K562 (cell line): ENCODE results near the gene MYH7B. TPM values are rescaled to one million over a fixed set of nuclear protein-coding genes. Genes with fewer than 3 reads are reported as not detected.

ENCODE experiments used
- ATAC-seq: fragments of 200-7000 bp; cut with Tn5 transposase; 3 replicates; pipeline ENCODE4 v1.9.1; 2020; ENCODE audit warnings: moderate library complexity
- BruUV-seq: library from RNA; stranded (reverse); fragments of 400-500 nt; replicated peaks from 2 replicates; lab custom pipeline; 2021; lab: Mats Ljungman, UMichigan
- CTCF ChIA-PET: fragments of 300-600 bp; formaldehyde crosslinking; extraction: SDS; loops from one replicate; lab custom pipeline; 2021; ENCODE audit warnings: low intra/inter-chr PET ratio; lab: Yijun Ruan, JAX
- POLR2A ChIA-PET: fragments of 300-600, 350-650 bp; sonication (Branson Sonifier 250); formaldehyde crosslinking; extraction: SDS; loops from one replicate; lab custom pipeline; 2021; ENCODE audit warnings: antibody characterized with exemption, inconsistent platforms; lab: Yijun Ruan, JAX
- DNase-seq, 4 experiments: peaks; one replicate each; pipeline versions ENCODE4 v3.0.0 to v3.0.0-alpha.2; 2011 to 2018; ENCODE audit warnings: low spot score in 3 of 4, mixed read lengths in 3 of 4; ENCODE audit errors: extremely low read depth in 1 of 4
- FAIRE-seq: peaks from 2 replicates; lab custom pipeline; 2011; peaks lifted over from hg19 to GRCh38; lab: Jason Lieb, UNC
- H2AFZ ChIP-seq: 2 replicates; pipeline ENCODE4 v1.6.0; 2011; ENCODE audit warnings: low read depth, low read length, control low read depth, inconsistent platforms
- H3K27ac ChIP-seq: fragments of 200-600 bp; 3 replicates; pipeline ENCODE4 v1.8.0; 2011; ENCODE audit warnings: low read depth, mild to moderate bottlenecking, control low read depth, inconsistent platforms, low read length, moderate library complexity, mixed read lengths; ENCODE audit errors: extremely low read depth
- H3K27me3 ChIP-seq, 2 experiments: fragments of 300-600 bp in 1 of 2; 2 replicates in 1 of 2; 3 replicates in 1 of 2; pipeline versions ENCODE4 v1.6.0 to v1.8.0; 2011; ENCODE audit warnings: inconsistent platforms in 2 of 2, low read length in 2 of 2, mild to moderate bottlenecking in 1 of 2, mixed read lengths in 1 of 2, moderate library complexity in 1 of 2; ENCODE audit not compliant: control insufficient read depth in 2 of 2, insufficient read depth in 2 of 2
- H3K36me3 ChIP-seq: fragments of 300-600 bp; 3 replicates; pipeline ENCODE4 v1.8.0; 2011; ENCODE audit warnings: mild to moderate bottlenecking, low read length, inconsistent platforms; ENCODE audit not compliant: control insufficient read depth, insufficient read depth
- H3K4me1 ChIP-seq, 2 experiments: fragments of 200-600 bp in 1 of 2; replicated peaks in 1 of 2; 2 replicates in 1 of 2; 3 replicates in 1 of 2; pipeline versions ENCODE4 v1.5.1 to v1.8.0; 2011; ENCODE audit warnings: inconsistent platforms in 2 of 2, low read length in 2 of 2, mild to moderate bottlenecking in 1 of 2, mixed read lengths in 1 of 2, moderate library complexity in 1 of 2; ENCODE audit not compliant: control insufficient read depth in 2 of 2, insufficient read depth in 2 of 2
- H3K4me2 ChIP-seq: 2 replicates; pipeline ENCODE4 v1.6.1; 2011; ENCODE audit warnings: low read length, control low read depth, inconsistent platforms, mixed read lengths; ENCODE audit not compliant: insufficient read depth
- H3K4me3 ChIP-seq: fragments of 200-600 bp; sonication (generic), shearing (Covaris generic); 2 replicates; pipeline ENCODE4 v1.5.1; 2016; ENCODE audit warnings: control low read depth, inconsistent platforms
- H3K79me2 ChIP-seq: fragments of 200-600 bp; 3 replicates; pipeline ENCODE4 v1.8.0; 2011; ENCODE audit warnings: low read length, inconsistent platforms; ENCODE audit not compliant: control insufficient read depth, insufficient read depth
- H3K9ac ChIP-seq, 2 experiments: 2 replicates each; pipeline versions ENCODE4 v1.6.0 to v1.6.1; 2011; ENCODE audit warnings: low read depth in 2 of 2, low read length in 2 of 2, control low read depth in 1 of 2, inconsistent platforms in 1 of 2, mild to moderate bottlenecking in 1 of 2, mixed read lengths in 1 of 2; ENCODE audit not compliant: insufficient read depth in 1 of 2
- H3K9me1 ChIP-seq: one replicate; pipeline ENCODE4 v1.6.0; 2011; ENCODE audit warnings: inconsistent platforms, mild to moderate bottlenecking, low read length, moderate library complexity; ENCODE audit not compliant: control insufficient read depth, insufficient read depth
- H3K9me3 ChIP-seq: replicated peaks from 2 replicates; pipeline ENCODE4 v1.5.1; 2011; ENCODE audit warnings: low read depth, low read length, inconsistent platforms; ENCODE audit not compliant: control insufficient read depth, insufficient read depth
- H4K20me1 ChIP-seq: replicated peaks from 2 replicates; pipeline ENCODE4 v1.6.1; 2011; ENCODE audit warnings: low read length, inconsistent platforms, mixed read lengths; ENCODE audit not compliant: control insufficient read depth, insufficient read depth
- EGR1 ChIP-seq: fragments of 450-650 bp; conservative IDR thresholded peaks from 2 replicates; pipeline ENCODE4 v1.6.1; 2017; ENCODE audit warnings: mild to moderate bottlenecking
- GABPB1 ChIP-seq: sonication (generic); formaldehyde crosslinking; IDR thresholded peaks from 2 replicates; pipeline ENCODE4 v1.8.0; 2022; ENCODE audit warnings: mild to moderate bottlenecking, missing genetic modification reagents
- IFI16 ChIP-seq: fragments of 250-450 bp; sonication (Bioruptor Pico); IDR thresholded peaks from 2 replicates; pipeline ENCODE4 v2.1.2; 2022; ENCODE audit warnings: mild to moderate bottlenecking, inconsistent platforms
- MAZ ChIP-seq, 2 experiments: fragments of 450-650 bp in 1 of 2; sonication (generic) in 1 of 2; formaldehyde crosslinking; IDR thresholded peaks in 1 of 2; conservative IDR thresholded peaks in 1 of 2; 2 replicates each; pipeline versions ENCODE4 v1.4.0 to v1.5.0; 2020; ENCODE audit warnings: mild to moderate bottlenecking in 1 of 2, missing genetic modification reagents in 1 of 2
- MEF2A ChIP-seq: IDR thresholded peaks from 2 replicates; pipeline ENCODE4 v1.6.1; 2011; ENCODE audit warnings: low read depth, mild to moderate bottlenecking, low read length, moderate library complexity; ENCODE audit not compliant: control insufficient read depth
- SLC30A9 ChIP-seq: fragments of 250-450 bp; sonication (Bioruptor Pico); IDR thresholded peaks from 2 replicates; pipeline ENCODE4 v1.8.0; 2022; ENCODE audit warnings: mild to moderate bottlenecking, moderate library complexity
- SP1 ChIP-seq: sonication (generic); formaldehyde crosslinking; IDR thresholded peaks from 2 replicates; pipeline ENCODE4 v1.8.1; 2022; ENCODE audit warnings: mild to moderate bottlenecking, missing genetic modification reagents
- ZNF12 ChIP-seq: sonication (generic); formaldehyde crosslinking; IDR thresholded peaks from 2 replicates; pipeline ENCODE4 v1.4.0; 2020; ENCODE audit warnings: mild to moderate bottlenecking, missing genetic modification reagents
- ZNF764 ChIP-seq: fragments of 250-450 bp; sonication (Bioruptor Pico); IDR thresholded peaks from 2 replicates; pipeline ENCODE4 v1.4.0; 2020; ENCODE audit warnings: low read depth, mild to moderate bottlenecking, moderate library complexity
- WGBS: fragments of 100-300 bp; shearing (Covaris generic); methylation state at CpG from one replicate; pipeline ENCODE4 v1.1.6; 2016; ENCODE audit warnings: low coverage, mixed read lengths; ENCODE audit not compliant: insufficient coverage; ENCODE audit errors: missing lambda C conversion rate; 5-methylcytosine and 5-hydroxymethylcytosine counted together
- in situ Hi-C: fragments of 300-500 bp; cut with MboI; formaldehyde crosslinking; loops from 4 replicates; pipeline ENCODE4 v1.15.0; 2018; ENCODE audit warnings: inconsistent platforms, mixed read lengths
- intact Hi-C: fragments of 100-400 bp; cut with micrococcal nuclease; formaldehyde crosslinking; loops from 2 replicates; pipeline ENCODE4 v1.14.2; 2022
- polyA plus RNA-seq, 8 experiments: library from polyadenylated mRNA; depleted of rRNA in 4 of 8; stranded (reverse) in 5 of 8; unstranded in 3 of 8; fragments of >200 nt; fragmentation: Nextera tagmentation in 2 of 8; fragmentation: Illumina TruSeq in 1 of 8; extraction: Ambion mirVana in 2 of 8; extraction: Trizol in 1 of 8; gene quantifications; 2 replicates each; pipeline versions ENCODE4 v1.2.1 to v1.2.3, GENCODE V29; 2011 to 2014; ENCODE audit warnings: inconsistent platforms in 1 of 8, missing spikeins in 1 of 8
- total RNA-seq, 7 experiments: library from RNA; depleted of rRNA in 6 of 7; stranded (reverse); fragments of >200 nt in 6 of 7; fragmentation: Illumina TruSeq in 2 of 7; extraction: Trizol in 2 of 7; gene quantifications; 2 replicates each; pipeline versions ENCODE4 v1.2.1 to v1.2.3, GENCODE V29; 2011 to 2021; ENCODE audit warnings: low replicate concordance in 1 of 7
- TF ChIP-seq, protein P1 (sequence below): sonication (generic); formaldehyde crosslinking; IDR thresholded peaks from 2 replicates; pipeline ENCODE4 v1.8.1; 2022; ENCODE audit warnings: missing genetic modification reagents
- TF ChIP-seq, protein P2 (sequence below): fragments of 450-650 bp; IDR thresholded peaks from 2 replicates; pipeline ENCODE4 v1.6.1; 2017; ENCODE audit warnings: mild to moderate bottlenecking, moderate library complexity
- TF ChIP-seq, protein P3 (sequence below): sonication (generic); formaldehyde crosslinking; IDR thresholded peaks from 2 replicates; pipeline ENCODE4 v1.8.1; 2023; ENCODE audit warnings: mild to moderate bottlenecking, missing genetic modification reagents
- TF ChIP-seq, protein P4 (sequence below): sonication (generic); formaldehyde crosslinking; IDR thresholded peaks from 2 replicates; pipeline ENCODE4 v1.8.0; 2022; ENCODE audit warnings: missing genetic modification reagents, mild to moderate bottlenecking, moderate library complexity, borderline replicate concordance

MYH7B gene
- total and polyA plus RNA-seq, 9 of the 15 experiments (the other 6 are each of a cell fraction or from before 2014, with no cell fraction given), result 0.07 to 0.34 (median 0.13) TPM; not detected in 3

DNA sequence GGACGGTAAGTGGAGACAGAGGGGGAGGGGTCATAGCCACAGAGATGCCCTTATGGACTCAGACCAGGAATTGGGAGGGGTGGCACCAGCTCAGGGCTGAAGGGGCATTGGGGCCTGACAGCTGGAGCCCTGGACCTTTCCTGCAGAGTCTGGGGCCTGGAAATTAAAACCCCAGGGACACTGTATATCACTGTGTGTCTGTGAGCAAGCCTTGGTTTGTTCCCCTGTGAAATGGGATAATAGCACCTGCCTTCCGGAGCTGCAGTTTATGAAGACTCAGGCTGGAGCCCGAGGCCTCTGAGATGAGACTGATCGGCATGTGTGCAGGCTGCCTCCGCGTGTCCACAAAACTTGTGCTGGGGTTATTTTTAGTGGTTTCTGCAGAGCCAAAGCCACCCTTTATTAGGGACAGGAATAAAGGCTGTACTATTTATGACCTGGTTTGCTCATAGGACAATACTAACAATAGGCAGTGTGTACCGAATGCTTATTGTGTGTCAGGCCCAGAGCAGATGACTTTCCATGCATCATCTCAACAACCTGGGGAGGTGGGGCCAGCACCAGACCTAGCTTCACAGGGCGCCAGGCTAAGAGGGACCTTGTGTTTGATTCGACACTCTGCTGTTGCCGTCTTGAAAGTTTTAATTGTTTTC, 22.6 kb downstream of the MYH7B start (continued):
- TF ChIP-seq, protein P1, sequence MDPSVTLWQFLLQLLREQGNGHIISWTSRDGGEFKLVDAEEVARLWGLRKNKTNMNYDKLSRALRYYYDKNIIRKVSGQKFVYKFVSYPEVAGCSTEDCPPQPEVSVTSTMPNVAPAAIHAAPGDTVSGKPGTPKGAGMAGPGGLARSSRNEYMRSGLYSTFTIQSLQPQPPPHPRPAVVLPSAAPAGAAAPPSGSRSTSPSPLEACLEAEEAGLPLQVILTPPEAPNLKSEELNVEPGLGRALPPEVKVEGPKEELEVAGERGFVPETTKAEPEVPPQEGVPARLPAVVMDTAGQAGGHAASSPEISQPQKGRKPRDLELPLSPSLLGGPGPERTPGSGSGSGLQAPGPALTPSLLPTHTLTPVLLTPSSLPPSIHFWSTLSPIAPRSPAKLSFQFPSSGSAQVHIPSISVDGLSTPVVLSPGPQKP (CRISPR knock-in tag), result no peak
- TF ChIP-seq IFI16 (CRISPR knock-in tag), result no peak
- TF ChIP-seq, protein P2, sequence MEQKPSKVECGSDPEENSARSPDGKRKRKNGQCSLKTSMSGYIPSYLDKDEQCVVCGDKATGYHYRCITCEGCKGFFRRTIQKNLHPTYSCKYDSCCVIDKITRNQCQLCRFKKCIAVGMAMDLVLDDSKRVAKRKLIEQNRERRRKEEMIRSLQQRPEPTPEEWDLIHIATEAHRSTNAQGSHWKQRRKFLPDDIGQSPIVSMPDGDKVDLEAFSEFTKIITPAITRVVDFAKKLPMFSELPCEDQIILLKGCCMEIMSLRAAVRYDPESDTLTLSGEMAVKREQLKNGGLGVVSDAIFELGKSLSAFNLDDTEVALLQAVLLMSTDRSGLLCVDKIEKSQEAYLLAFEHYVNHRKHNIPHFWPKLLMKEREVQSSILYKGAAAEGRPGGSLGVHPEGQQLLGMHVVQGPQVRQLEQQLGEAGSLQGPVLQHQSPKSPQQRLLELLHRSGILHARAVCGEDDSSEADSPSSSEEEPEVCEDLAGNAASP, result no peak

DNA sequence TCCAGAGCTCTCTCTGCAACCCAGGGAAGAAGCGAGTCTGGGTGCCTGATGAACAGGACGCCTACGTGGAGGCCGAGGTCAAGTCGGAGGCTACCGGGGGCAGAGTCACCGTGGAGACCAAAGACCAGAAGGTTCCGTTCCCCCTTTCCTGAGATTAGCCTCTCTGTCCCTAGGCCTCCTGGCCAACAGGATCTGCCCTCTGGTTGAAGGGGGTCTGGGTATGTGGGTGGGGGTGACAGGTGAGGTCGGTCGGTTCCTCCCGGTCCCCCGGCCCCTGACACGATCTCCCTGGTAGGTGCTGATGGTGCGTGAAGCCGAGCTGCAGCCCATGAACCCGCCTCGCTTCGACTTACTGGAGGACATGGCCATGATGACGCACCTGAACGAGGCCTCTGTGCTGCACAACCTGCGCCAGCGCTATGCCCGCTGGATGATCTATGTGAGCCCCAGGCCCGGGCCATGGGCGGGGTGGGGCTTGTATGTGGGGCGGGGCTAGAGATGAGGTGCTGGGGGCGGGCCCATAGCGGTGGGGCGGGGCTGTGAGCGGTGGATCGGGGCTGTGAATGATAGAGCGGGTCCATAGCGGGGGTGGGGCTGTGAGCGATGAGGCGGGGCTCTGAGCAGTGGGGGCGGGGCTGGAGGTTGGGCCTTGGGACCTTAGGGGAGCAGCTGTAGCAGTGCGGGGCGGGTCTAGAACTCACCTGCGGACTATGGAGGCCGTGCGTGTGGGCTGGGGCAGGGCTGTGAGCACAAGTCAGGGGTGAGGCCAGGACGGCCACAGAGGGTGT, 23.9 kb downstream of the MYH7B start:
- Histone ChIP-seq H3K9me3 (no peaks in the 10 kb centered on the region), H3K4me2 (peak overlapping the region; percentile 30; the same call in 1 of the 2 replicates), H3K9me1 (peaks cover 3% of the 10 kb centered on the region), H3K79me2 (no peaks in the 10 kb centered on the region), H3K9ac (no peak overlapping the region), H3K4me1 (peaks cover 26 to 38% of the 10 kb centered on the region in 2 experiments; a peak in 4 of 5 replicates), H3K27ac (no peak overlapping the region), H3K36me3 (no peaks in the 10 kb centered on the region), H3K4me3 (no peak overlapping the region), H3K27me3 (no peaks in the 10 kb centered on the region), H2AFZ (peak overlapping the region; percentile 60), H4K20me1 (no peaks in the 10 kb centered on the region)
- peak; percentile 91 to 100 (median 99) for DNase-seq
- intact Hi-C loops (no loop called here), in situ Hi-C loops (no loop called here)
- peak; percentile 98 for ATAC-seq
- WGBS, result 44% methylated on average over 22 of the region's 42 CpGs
- POLR2A ChIA-PET, result interaction anchor here (0.6 to 0.9 kb wide), 6 partner anchors 14 to 1616 kb away, joined by 3 read pairs; no protein-coding TSS in a partner anchor
- peak; percentile 82 for FAIRE-seq
- no TSS peak for BruUV-seq
- CTCF ChIA-PET, result no interaction called here
- TF ChIP-seq, protein P3, sequence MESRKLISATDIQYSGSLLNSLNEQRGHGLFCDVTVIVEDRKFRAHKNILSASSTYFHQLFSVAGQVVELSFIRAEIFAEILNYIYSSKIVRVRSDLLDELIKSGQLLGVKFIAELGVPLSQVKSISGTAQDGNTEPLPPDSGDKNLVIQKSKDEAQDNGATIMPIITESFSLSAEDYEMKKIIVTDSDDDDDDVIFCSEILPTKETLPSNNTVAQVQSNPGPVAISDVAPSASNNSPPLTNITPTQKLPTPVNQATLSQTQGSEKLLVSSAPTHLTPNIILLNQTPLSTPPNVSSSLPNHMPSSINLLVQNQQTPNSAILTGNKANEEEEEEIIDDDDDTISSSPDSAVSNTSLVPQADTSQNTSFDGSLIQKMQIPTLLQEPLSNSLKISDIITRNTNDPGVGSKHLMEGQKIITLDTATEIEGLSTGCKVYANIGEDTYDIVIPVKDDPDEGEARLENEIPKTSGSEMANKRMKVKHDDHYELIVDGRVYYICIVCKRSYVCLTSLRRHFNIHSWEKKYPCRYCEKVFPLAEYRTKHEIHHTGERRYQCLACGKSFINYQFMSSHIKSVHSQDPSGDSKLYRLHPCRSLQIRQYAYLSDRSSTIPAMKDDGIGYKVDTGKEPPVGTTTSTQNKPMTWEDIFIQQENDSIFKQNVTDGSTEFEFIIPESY (CRISPR knock-in tag), result peak; percentile 42; the same call in 1 of the 2 replicates
- TF ChIP-seq EGR1, result peak; percentile 37
- TF ChIP-seq ZNF764 (CRISPR knock-in tag), result no peak
- TF ChIP-seq SP1 (CRISPR knock-in tag), result peak; percentile 62; the same call in 1 of the 2 replicates
- no peak for TF ChIP-seq MEF2A
- no peak for TF ChIP-seq SLC30A9 (CRISPR knock-in tag)
- no peak for TF ChIP-seq GABPB1 (CRISPR knock-in tag)
- no peak for TF ChIP-seq ZNF12 (CRISPR knock-in tag)
- no peak for TF ChIP-seq MAZ (CRISPR knock-in tag; conservative IDR thresholded peaks at IDR 0.05 in 1 of 2, IDR thresholded peaks at IDR 0.05 in 1 of 2)
- TF ChIP-seq, protein P4, sequence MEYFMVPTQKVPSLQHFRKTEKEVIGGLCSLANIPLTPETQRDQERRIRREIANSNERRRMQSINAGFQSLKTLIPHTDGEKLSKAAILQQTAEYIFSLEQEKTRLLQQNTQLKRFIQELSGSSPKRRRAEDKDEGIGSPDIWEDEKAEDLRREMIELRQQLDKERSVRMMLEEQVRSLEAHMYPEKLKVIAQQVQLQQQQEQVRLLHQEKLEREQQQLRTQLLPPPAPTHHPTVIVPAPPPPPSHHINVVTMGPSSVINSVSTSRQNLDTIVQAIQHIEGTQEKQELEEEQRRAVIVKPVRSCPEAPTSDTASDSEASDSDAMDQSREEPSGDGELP (CRISPR knock-in tag), result peak; percentile 85
